DMS114 treated with DMSO at 0.1 percent for 48 hours (cell line): ENCODE measurements around the gene CLDN19.

Experiments used
- DNase-seq: peaks from one replicate; lab custom pipeline; 2025; ENCODE audit not compliant: unreplicated experiment; lab: John Stamatoyannopoulos, UW

Gene CLDN19

GRCh38 chr1:42739753-42740700, at the start of gene CLDN19:
Gene CLDN19, minus strand, starts transcription at chr1:42740236. Its CDS starts 173 bp downstream, at chr1:42740063.
- DNase-seq: no peak

- no peak for DNase-seq
Measured at GRCh38 chr1:42788021-42788420, 48.0 kb upstream of the CLDN19 start.

- DNase-seq: no peak
Measured at GRCh38 chr1:42786097-42786496, 46.1 kb upstream of the CLDN19 start.

DNA sequence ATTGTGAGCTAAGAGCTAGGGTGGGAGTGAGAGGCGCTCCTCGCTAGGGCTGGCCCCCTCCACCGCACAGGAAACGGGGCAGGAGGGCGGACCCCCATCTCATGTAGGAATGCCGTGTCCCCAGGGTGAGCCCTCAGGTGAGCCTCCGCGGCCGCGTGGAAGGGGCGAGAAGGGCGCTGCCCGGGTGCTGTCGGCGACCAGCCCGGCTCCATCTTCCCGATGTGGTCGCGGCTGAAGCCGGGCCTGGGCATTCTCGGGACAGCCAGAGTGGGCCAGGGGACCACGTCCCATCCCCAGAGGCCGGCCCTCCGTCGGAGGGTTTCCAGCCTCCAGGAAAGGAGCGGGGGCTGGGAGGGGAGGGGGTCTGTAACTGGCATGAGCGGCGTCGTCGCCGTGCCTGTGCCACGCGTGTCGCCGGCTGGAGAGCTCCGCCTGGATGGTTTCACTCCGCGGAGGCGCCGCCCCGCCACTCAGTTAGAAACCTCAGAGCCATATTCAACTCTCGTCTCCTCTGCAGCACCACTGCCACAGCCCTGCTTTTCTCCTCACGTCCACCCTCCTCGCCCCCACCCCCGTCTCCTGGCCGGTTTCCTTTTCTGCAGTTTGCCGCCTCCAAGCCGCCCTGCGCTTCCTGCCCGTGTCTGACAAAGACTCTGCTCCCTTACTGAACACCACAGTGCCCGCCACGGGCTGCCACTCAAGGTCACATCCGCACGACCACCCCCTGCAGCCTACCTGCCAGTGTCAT, 45.1 kb upstream of the CLDN19 start, which contains the start of gene TMEM269:
TSS of gene TMEM269 (plus strand) at position 46 of the 748 bp plus-strand sequence. CDS start 4,903 bp downstream, outside the sequence.
- no peak for DNase-seq

DNA sequence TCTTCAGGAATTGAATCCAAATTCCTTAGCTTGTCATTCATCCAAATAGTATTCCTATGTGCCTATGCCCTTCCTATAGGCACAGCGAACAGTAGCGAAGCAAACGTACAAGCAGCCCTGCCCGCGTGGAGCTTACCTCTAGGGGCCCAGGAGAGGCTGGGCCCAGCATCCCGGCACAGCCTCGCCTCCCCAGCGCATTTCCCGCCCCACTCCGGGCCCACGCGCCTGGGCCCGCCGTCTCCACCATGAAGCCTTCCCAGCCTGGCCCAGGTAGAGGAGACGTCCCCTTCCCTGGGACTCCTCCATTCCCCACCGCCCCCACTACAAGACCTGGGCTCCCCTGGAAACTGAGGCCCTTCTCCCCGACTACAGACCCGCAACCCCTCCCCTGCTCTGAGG, 44.5 kb upstream of the CLDN19 start:
- DNase-seq: no peak

- DNase-seq: no peak
Measured at GRCh38 chr1:42783092-42783491, 43.1 kb upstream of the CLDN19 start.

- DNase-seq: no peak
Measured at GRCh38 chr1:42780176-42780575, 40.1 kb upstream of the CLDN19 start.

DNA sequence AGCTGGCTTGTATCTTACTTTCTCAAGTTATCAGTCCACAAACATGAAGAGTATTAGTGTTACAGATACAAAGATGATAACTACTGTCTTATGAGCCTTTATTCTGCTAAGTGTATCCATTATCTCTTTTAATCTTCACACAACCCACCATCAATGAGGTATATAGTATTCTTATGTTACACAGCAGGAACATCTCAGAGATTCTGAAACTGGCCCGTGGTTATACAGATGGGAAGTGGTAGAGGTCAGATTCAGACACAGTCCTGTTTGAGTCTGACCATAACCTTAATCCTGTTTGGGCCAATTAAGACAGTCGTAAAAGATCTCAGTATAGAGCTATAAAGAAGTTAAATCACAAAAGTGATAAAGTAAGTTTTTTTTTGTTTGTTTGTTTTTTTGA, 39.7 kb upstream of the CLDN19 start:
- no peak for DNase-seq

DNA sequence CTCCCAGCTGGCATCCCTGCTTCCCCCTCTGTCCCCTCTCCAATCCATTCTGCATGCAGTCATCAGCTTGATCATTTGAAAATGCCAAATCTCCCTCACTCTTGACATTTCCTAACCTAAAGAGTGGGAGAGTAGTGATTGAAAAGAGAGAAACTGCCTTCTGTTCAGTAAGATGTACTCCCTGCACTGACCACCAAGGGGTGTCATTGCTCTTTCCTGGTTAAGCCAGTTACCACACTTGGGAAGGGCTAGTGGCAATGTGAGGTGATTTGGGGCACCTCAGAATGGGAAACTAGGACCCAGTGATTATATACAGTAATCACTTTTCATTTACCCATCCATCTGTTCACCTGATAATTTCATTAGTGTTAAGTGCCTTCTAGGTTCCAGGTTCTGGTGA, 37.8 kb upstream of the CLDN19 start:
- DNase-seq: peak; percentile 27

GRCh38 chr1:42776502-42776901, 36.5 kb upstream of the CLDN19 start:
- no peak for DNase-seq

- DNase-seq: no peak
Measured at GRCh38 chr1:42774928-42775526, 35.0 kb upstream of the CLDN19 start.

DNA sequence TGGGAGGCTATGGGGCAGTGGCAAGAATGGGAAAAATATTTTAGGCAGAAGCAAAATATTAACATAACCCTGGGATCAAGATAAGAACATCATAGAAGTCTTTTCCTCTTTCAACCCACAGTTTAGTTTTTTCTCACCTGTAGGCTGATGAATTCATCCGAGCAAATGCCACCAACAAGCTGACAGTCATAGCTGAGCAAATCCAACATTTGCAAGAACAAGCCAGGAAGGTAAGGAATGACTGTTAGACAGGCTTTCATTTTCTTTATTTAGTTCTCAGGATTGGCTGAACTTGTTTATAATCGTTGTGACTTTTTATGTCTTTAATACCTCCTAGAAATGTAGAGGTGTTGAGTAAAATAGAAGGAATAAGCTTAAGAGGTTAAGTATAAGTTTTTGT, 33.4 kb upstream of the CLDN19 start:
- DNase-seq: no peak

- no peak for DNase-seq
Measured at GRCh38 chr1:42769811-42770210, 29.8 kb upstream of the CLDN19 start.

GRCh38 chr1:42768172-42768571, 28.1 kb upstream of the CLDN19 start:
- DNase-seq: no peak

DNA sequence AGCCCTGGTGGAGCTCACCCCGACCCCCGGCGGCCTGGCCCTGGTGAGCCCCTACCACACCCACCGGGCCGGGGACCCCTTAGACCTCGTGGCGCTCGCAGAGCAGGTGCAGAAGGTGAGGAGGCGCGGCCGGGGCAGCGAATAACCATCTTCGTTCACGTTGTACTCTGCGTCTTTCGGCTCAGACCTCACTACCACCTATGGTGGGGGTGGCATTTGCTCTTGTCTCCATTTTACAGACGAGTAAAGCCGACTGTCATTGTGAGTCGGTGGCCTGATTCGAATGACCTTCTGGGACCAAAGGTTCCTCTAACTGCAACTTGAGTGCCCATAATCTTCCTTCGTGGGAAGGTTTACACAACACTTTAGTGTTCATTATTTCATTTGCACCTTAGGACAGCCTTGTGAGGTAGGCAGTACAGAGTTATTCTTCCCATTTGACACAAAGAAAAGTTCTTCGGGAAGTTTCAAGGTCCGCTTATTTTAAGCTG, 27.5 kb upstream of the CLDN19 start:
- DNase-seq: no peak

GRCh38 chr1:42766741-42767509, 26.9 kb upstream of the CLDN19 start, which contains the start of the genes C1orf50 and P3H1:
Gene C1orf50, plus strand, starts transcription at chr1:42767249. Its CDS starts 63 bp downstream, at chr1:42767312.
Gene P3H1, minus strand, starts transcription at chr1:42767028. Its CDS starts 57 bp downstream, at chr1:42766971.
- peak; percentile 97 for DNase-seq

- peak; percentile 75 for DNase-seq
Measured at GRCh38 chr1:42765832-42766740, 26.1 kb upstream of the CLDN19 start.

DNA sequence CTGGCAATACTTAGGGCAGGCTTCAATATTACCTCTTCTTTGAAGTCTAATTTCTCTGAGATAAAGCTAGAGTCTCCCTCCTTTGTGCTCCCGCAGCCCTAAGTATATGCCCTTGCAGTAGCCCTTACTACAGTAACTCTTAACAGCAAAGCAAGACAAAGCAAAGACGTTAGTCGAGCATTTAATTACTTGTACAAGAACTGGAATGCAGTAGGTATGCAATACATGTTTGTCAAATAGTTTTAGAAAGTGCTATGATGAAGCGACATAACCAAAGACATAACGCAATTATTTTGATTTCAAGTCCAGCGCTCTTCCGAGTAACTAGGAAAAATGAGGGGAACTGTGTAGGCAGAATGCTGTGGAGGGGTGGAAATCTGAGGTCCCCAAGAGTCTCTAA, 25.2 kb upstream of the CLDN19 start:
- DNase-seq: no peak

DNA sequence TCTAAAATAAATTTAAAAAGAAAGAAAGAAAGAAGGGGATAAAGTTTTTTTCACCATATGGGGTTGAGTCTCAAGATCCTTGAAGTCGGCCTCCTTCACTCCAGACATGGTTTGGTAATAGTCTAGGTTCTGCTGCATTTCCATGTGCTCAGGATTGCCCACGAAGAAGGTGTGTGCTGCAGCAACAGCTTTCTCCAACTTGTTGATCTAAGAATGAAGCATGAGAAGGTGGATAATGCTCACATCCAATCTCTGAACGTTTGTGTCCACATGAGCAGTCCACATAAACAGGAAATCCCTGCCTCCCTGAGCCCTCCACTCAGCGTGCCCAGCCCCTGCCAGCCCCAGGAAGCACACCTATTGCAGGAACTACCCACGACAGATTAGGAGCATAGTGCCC, 22.2 kb upstream of the CLDN19 start:
- no peak for DNase-seq
